ENCODE results near the gene LDHB. TPM values are rescaled to one million over a fixed set of nuclear protein-coding genes. Genes with fewer than 3 reads are reported as not detected.

The LDHB gene
- total RNA-seq, 4 donors from 2014 or later: 482 to 965 (median 598) TPM

DNA sequence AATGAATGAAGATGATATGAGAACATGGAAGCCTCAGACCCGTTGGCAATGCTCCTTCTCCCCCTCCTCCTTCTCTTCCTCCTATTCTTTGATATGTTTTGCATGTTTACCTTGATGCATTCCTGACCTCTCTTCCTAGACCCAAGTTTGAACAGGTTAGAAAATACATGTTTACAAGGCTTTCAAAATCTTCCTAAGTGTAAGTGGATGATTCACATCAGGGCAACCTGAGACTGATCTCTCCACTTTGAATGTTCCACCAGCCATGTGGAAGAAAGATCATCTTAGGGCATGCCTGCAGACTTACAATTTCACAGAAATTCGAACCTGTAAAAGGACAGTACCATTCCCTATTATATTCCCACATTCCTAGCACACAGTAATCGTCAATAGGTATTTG lies 18.0 kb upstream of the LDHB start:
- TF ChIP-seq, protein P1, sequence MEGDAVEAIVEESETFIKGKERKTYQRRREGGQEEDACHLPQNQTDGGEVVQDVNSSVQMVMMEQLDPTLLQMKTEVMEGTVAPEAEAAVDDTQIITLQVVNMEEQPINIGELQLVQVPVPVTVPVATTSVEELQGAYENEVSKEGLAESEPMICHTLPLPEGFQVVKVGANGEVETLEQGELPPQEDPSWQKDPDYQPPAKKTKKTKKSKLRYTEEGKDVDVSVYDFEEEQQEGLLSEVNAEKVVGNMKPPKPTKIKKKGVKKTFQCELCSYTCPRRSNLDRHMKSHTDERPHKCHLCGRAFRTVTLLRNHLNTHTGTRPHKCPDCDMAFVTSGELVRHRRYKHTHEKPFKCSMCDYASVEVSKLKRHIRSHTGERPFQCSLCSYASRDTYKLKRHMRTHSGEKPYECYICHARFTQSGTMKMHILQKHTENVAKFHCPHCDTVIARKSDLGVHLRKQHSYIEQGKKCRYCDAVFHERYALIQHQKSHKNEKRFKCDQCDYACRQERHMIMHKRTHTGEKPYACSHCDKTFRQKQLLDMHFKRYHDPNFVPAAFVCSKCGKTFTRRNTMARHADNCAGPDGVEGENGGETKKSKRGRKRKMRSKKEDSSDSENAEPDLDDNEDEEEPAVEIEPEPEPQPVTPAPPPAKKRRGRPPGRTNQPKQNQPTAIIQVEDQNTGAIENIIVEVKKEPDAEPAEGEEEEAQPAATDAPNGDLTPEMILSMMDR (IDR thresholded peaks at IDR 0.05; ENCODE audit: low read depth): no peak

GRCh38 chr12:21675096-21675495 lies 17.5 kb upstream of the LDHB start:
- TF ChIP-seq, protein P1 (IDR thresholded peaks at IDR 0.05; ENCODE audit: low read depth): no peak

GRCh38 chr12:21672146-21672545 lies 14.5 kb upstream of the LDHB start:
- TF ChIP-seq, protein P1 (IDR thresholded peaks at IDR 0.05; ENCODE audit: low read depth): no peak

GRCh38 chr12:21666722-21667121 lies 9.1 kb upstream of the LDHB start:
- TF ChIP-seq, protein P1 (IDR thresholded peaks at IDR 0.05; ENCODE audit: low read depth): no peak

DNA sequence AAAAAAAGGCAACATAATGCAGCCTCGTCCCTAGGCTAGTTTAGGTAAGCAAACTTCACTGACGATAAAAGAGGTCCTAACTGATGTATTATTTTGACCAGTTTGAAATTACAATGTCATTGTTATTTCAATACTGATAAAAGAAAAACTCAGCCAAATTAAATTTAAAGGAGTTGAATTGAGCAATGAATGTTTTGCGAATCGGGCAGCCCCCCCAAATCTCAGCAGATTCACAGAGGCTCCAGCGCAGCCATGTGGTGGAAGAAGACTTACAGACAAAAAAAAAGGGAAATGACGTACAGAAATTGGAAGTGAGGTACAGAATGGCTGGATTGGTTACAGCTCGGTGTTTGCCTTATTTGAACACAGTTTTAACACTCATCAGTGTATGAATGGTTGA lies 8.2 kb upstream of the LDHB start:
- TF ChIP-seq, protein P1 (IDR thresholded peaks at IDR 0.05; ENCODE audit: low read depth): no peak

DNA sequence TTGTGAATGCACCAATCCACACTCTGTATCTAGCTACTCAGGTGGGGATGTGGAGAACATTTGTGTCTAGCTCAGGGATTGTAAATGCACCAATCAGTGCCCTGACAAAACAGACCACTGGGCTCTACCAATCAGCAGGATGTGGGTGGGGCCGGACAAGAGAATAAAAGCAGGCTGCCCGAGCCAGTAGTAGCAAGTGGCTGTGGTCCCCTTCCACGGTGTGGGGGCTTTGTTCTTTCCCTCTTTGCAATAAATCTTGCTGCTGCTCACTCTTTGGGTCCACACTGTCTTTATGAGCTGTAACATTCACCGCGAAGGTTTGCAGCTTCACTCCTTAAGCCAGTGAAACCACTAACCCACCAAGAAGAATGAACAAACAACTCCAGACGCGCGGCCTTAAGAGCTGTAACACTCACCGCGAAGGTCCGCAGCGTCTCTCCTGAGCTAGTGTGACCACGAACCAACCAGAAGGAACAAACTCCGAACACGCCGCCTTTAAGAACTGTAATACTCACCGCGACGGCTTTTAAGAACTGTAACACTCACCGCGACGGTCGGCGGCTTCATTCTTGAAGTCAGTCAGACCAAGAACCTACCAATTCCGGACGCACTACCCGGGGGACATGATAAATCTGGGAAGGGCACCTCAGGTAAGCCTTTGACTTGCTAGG lies 4.6 kb upstream of the LDHB start:
- TF ChIP-seq, protein P1 (IDR thresholded peaks at IDR 0.05; ENCODE audit: low read depth): no peak

DNA sequence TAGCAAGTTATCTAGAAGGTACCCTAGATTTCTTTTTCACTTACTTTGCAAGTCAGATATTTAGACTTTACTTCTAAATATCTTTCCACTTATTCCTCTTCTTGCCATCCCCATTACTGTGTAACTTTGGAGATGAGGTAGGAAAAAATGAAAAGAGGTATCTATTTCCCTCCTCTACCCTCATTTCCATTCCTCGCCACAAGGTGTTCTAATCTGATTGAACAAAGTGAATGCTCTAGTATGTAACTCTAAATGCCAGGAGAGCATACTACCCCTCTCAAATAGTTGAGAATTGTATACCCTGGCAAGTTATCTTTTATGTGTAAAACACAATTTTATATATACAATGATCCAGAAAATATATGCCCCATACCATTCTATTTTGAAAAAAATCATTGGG lies 1.7 kb upstream of the LDHB start:
- TF ChIP-seq, protein P1 (IDR thresholded peaks at IDR 0.05; ENCODE audit: low read depth): no peak

Data from subcutaneous adipose tissue (tissue), 4 donors.